ENCODE results near the gene CARS2. TPM values are rescaled to one million over a fixed set of nuclear protein-coding genes. Genes with fewer than 3 reads are reported as not detected.

CARS2 gene
- total and polyA plus RNA-seq, 2 of the 8 experiments (the other 6 are each of a cell fraction or from before 2014, with no cell fraction given): 47.7 to 55.9 TPM

DNA sequence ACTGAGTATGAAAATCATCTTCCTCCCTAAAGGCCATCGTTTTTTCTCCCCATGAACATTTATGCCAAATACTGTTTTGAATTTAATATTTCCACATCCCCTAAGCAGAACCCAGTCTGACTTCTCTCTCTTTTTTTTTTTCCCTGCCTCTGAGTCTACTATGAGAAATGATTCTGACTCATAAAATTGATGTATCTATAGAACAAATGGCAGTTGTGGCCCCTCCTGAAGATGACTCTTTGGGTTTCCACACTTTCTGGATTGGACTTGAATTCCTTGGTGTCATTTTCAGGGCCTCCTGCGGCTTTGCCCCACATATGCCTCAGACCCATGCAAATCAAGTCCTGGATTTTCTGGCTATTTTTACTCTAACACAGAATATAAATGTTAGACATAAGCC, 113.3 kb downstream of the CARS2 start:
- H3K56ac ChIP-seq (replicated peaks; ENCODE audit: insufficient read length, low read depth, low read length): no peak overlapping the region
- no peaks in the 10 kb centered on the region for H3K36me3 ChIP-seq (ENCODE audit: control insufficient read depth in 2 of 4, insufficient read depth in 4 of 4, low read length in 3 of 4)
- no peaks in the 10 kb centered on the region for H4K20me1 ChIP-seq (replicated peaks in 1 of 2; ENCODE audit: control insufficient read depth in 1 of 2, insufficient read depth in 2 of 2, low read length in 2 of 2)
- H3K4ac ChIP-seq (replicated peaks; ENCODE audit: insufficient read length, low read depth, low read length): no peak overlapping the region
- no peak overlapping the region for H4K5ac ChIP-seq (ENCODE audit: insufficient read length, low read depth, low read length)
- no peaks in the 10 kb centered on the region for H3K23me2 ChIP-seq (ENCODE audit: low read depth, low read length)
- H3K79me2 ChIP-seq (ENCODE audit: control insufficient read depth in 1 of 2, insufficient read depth in 2 of 2, low read length in 2 of 2): no peaks in the 10 kb centered on the region
- no peak overlapping the region for H4K91ac ChIP-seq (replicated peaks; ENCODE audit: insufficient read length, low read length)
- ChIA-PET POLR2A (ENCODE audit: partially characterized antibody) (no interaction called here), CTCF (ENCODE audit: partially characterized antibody) (interaction anchor here (0.7 to 1.9 kb wide), 4 partner anchors 23 to 78 kb away, joined by 3 to 16 read pairs (median 5); no protein-coding TSS in a partner anchor)
- DNase-seq (ENCODE audit: low read depth in 1 of 2, low spot score in 2 of 2): no peak
- no peak overlapping the region for H2AFZ ChIP-seq (ENCODE audit: low read length)
- no peak overlapping the region for H3K27ac ChIP-seq (ENCODE audit: low read depth, low read length)
- no peak overlapping the region for H2BK5ac ChIP-seq (ENCODE audit: low read depth, low read length)
- H3K9ac ChIP-seq (replicated peaks in 1 of 4; ENCODE audit: extremely low read depth in 1 of 4, low read depth in 3 of 4, low read length in 3 of 4): no peak overlapping the region
- peaks cover 0 to 3% (median 2%) of the 10 kb centered on the region in 4 experiments; a peak in 4 of 7 replicates for H3K4me1 ChIP-seq (replicated peaks in 1 of 4; ENCODE audit: control insufficient read depth in 3 of 4, insufficient read depth in 4 of 4, low read length in 3 of 4)
- H3K4me2 ChIP-seq (ENCODE audit: insufficient read depth in 1 of 2, low read depth in 2 of 2, low read length in 2 of 2): no peak overlapping the region
- no peak overlapping the region for H2BK120ac ChIP-seq (replicated peaks; ENCODE audit: low read depth, low read length)
- H3K23ac ChIP-seq (ENCODE audit: insufficient read length): no peak overlapping the region
- H2BK12ac ChIP-seq (ENCODE audit: low read depth, low read length): no peak overlapping the region
- H2BK20ac ChIP-seq (ENCODE audit: low read length): no peak overlapping the region
- H3K14ac ChIP-seq (ENCODE audit: insufficient read length): no peak overlapping the region
- no peak overlapping the region for H3K4me3 ChIP-seq (ENCODE audit: extremely low read depth in 1 of 4, insufficient read depth in 2 of 4, low read depth in 3 of 4, low read length in 4 of 4)
- no peak overlapping the region for H2BK15ac ChIP-seq (ENCODE audit: low read length)
- H3K9me3 ChIP-seq (ENCODE audit: insufficient read depth in 2 of 2, low read depth in 1 of 2, low read length in 1 of 2): no peaks in the 10 kb centered on the region
- H3K79me1 ChIP-seq (ENCODE audit: low read depth, low read length): no peaks in the 10 kb centered on the region
- no peak overlapping the region; the same call in 1 of the 2 replicates for H2AK5ac ChIP-seq (ENCODE audit: low read depth, low read length)
- no peaks in the 10 kb centered on the region for H3K27me3 ChIP-seq (replicated peaks in 1 of 4; ENCODE audit: control insufficient read depth in 3 of 4, extremely low read depth in 1 of 4, insufficient read depth in 3 of 4, low read length in 3 of 4)
- WGBS, 2 experiments (ENCODE audit: extremely low coverage in 1 of 2, insufficient coverage in 1 of 2, insufficient read length in 1 of 2, insufficient replicate concordance in 2 of 2, low coverage in 1 of 2, low lambda C conversion rate in 2 of 2, missing lambda C conversion rate in 1 of 2): 89% methylated on average over 2 of the region's 2 CpGs; no CpG with 5 or more reads in 1 of the 2 experiments
- FAIRE-seq: no peak
- no peak overlapping the region for H3K18ac ChIP-seq (ENCODE audit: extremely low read depth, low read length)
- no peak overlapping the region for H4K8ac ChIP-seq (ENCODE audit: extremely low read depth, insufficient read depth, low read length)
- TF ChIP-seq SIRT6 (IDR thresholded peaks at IDR 0.05; ENCODE audit: low read length) (no peak), GABPA (IDR thresholded peaks at IDR 0.05; ENCODE audit: borderline replicate concordance, insufficient read depth, low read length) (no peak)

Data from H1 (cell line).